GM19035 (cell line): ENCODE measurements around the gene PCNX2.
"Not testable (repeated sequence)": the region's sequence is repeated elsewhere in the genome, so short reads cannot be mapped to it uniquely, and the experiment has no call there.

Source experiments
- ATAC-seq: cut with Tn5 transposase; IDR thresholded peaks from one replicate; pipeline ENCODE4 v1.9.1; 2021; ENCODE audit not compliant: unreplicated experiment

Gene PCNX2

DNA sequence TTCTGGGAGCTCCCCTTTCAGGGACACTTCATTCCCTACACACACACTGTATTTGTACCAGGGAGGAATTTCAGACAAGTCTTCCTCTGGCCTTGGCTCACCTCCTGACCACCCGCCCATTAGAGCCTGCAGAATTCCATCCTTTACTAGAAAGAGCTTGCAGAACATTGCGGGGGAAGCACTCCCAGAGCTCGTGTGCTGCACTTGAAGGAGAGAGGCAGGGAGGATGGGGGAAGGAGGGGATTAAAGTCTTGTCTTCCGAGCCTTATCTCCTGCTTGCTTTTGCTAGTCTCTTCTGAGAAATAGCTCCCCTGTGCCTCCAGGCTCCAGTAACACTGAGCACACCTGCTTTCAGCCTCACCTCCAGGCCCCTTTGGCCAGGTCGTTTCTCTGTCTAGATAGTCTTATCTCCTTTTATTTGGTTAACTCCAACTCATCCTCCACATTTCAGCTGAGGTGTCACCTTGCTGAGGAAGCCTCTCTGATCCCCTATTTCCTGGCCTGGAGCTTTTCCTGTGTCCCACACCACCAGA lies 62.0 kb downstream of the PCNX2 start:
- ATAC-seq, result no peak

DNA sequence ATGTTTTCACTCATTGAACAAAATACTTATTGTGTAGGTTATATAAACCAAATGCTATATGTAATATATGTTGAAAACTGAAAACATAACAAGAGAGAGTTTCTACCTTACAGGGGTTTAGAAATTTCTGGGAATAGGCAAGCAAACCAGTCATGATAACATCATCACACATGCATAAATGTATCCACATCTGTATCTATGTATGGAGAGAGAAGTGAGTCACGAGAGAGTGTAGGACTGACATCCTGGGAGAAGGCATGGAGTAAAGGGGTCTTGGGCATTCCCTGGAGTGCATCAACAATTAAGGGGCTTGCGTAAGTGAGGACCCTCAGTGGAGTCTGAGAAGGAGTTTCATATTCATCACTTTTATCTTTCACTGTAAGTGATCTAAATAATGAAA lies 65.5 kb downstream of the PCNX2 start:
- no peak for ATAC-seq

DNA sequence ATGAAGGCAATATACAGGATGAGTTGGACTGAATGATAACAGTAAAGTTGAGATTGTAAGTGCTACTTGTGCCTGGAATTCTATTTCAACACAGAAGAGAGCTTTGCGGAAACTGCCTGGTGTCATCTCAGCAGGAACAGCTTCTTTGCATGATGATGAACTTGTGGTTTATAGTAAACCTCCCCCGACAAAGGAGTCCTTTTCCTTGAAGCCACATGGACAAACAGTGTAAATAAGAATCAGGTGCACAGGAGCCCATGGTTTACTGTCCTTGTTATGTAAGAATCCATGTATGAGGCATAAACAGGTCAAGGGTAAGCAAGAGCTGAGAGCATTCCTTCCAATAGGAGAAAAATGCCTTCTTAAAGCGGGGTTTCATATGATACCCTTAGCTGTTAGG lies 66.2 kb downstream of the PCNX2 start:
- ATAC-seq, result no peak

DNA sequence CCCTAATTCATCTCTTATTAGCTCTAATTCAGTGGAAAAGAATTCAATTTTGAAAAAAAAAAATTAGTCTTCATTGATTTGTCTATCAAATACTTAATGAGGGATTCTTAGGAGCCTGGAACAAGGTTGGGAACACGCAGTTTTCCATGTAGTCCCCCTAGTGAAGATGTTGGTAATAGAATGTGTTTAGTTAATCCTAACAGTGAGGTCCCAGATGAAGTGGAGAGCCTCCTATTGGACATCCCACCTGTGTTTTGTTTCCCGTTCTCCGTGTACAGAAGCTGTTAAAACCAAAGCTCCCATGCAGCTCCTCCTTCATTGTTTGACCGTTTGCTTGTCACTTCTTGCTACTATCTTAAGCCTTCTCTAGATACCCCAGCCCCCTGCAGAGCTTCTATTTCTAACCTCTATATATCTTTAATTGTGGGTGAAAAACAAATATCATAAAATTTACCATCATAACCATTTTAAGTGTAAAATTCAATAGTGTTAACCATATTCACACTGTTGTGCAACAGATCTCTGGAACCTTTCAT lies 67.5 kb downstream of the PCNX2 start:
- no peak for ATAC-seq

DNA sequence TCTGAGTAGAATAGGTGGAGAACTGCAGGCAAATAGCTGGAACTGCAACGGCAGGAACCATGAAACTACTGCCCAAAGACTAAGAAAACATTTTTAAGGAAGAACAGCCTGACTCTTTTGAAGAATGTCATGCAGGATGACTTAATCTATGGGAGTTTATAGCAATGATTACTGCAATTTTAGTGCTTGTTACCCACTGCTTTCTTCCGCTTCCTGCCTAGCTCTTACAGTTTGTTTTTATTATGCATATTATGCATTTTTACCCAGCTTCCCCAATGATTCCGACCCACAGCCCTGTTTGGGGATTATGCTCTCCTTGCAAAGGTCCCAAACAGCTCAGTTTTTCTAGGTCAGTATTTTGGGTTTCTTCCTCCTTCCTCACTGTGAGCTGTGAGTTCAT lies 71.2 kb downstream of the PCNX2 start:
- no peak for ATAC-seq

DNA sequence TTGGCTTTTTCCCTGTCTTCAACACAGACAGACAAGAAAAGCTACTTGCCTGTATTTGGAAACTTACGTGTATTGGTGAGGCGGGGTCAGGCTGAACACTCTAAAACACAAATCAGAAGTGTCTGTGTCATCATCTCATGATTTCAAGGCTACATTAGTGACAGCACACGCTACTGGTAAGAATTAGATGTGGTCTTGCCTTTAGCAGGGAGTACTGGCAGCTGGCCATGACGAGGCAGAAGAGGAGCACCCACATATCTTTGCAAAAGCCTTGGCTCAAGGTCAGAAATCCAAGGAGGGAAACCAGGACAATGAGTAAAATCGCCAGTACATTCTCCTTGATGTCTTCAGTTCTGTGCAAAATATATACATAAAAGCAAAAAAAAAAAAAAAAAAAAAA lies 77.7 kb downstream of the PCNX2 start:
- no peak for ATAC-seq

DNA sequence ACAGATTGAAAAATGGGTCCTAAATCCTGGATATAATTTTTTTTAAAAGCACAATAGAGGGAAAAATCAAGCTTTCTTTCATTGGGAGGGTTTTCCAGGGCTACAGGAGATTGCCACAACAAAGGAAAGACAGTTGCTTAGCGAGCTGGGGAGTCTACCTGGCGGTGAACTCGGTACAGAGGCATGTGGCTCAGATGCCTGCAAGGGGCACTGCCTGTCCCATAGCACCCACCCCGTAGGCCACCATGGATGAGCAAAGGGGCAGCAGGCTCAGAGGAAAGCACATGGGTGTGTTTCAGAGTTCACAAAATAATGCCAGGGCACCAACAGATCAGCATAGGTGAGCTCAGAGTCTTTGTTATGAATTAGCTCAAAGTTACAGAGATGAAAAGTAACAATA lies 79.5 kb downstream of the PCNX2 start:
- ATAC-seq, result no peak

DNA sequence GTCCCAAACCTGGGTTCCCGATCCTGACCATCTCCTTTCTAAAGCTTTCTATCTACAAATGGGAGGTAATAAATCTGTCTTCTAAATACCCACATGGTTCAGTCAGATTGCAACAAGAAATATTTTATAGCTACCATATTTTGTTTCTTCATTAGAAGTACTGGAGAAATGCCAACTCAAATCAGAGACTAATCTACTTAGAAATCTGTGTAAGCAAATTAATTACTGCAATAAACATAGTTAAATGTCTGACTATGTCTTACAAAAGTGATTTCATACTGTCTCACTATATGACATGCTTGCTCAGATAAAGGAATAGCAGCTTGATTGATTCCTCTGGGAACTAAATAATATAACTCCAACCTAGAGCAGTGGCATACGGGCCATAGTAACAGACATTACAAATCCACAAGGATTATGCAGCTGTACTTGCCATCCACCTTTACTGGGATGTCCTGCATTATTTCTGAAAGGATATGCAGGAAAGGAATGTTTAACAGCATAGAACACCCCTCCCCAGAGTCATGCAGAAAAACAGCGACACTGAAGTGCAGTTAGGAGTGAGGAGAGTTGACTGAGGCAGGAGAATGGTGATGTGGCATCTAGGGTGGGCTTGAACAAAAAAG lies 80.3 kb downstream of the PCNX2 start:
- ATAC-seq, result no peak

DNA sequence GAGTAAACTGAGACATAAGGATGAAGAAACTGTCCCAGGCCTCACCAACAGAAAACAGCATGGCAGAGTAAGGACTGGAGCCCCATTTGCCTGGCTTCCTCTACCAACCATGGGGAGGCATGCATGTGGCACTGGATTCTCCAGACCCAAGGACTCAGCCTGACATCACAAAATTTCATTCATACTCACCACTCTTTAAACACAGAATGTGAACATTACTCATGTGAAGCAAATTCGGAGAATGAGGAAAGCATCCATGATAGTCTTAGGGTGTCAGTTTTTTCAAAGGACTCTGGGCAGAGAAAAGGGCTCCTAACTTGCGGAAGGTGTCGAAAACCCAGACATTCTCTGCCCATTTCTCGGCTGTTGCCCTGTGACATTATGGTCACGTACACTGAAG lies 83.9 kb downstream of the PCNX2 start:
- no peak for ATAC-seq

DNA sequence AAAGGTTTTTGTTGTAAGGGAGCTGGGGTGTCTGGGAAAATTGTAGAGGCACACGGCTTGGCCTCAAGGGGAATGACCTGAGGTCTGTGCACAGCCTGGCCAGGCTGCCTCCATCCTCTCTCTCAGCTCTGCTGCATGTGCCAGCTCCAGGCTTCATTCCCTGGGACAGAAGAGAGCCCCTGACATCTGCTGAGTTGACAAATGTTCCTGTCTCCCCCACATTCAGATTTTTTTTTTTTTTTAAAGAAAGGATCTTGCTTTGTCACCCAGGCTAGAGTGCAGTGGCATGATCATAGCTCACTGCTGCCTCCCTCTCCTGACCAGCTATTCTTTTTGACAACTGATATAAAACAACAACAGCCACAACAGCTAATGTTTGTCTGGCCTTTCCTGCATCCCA lies 84.4 kb downstream of the PCNX2 start:
- no peak for ATAC-seq

DNA sequence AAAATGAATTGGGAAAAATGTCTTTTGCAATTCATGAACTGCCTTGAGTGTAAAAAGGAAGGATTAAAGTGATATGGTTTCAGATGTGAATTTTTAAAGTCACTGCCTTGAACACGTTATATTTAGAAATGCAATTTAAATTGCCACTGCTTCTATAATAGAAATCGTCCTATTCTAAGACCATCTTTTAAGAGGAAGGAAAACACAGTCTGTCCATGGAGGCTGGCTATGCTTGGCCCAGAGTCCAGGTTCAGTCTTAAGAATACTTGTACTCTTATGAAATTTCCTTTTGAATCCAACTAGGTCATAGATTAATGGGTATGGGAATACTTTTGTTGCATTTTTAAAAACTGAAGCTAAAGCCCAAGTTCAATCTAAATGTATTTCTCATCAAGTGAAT lies 86.0 kb downstream of the PCNX2 start:
- ATAC-seq, result no peak

DNA sequence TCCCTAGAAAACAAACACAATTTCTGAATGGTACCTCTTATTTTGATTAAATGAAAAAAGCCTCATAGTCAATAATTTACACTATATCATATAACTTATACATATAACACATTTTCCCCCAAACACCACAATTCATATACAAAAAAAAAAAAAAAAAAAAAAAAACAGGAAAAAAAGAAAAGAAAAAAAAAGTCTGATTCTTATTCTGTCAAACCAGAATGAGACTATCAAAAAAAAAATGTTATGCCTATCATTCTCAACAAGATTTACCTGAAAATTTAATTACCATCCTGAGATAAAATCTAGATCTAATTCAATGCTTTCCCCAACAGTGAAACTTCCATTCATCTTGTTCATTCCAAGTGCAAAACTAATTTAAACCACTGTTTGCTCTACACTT lies 86.8 kb downstream of the PCNX2 start:
- ATAC-seq, result no peak

DNA sequence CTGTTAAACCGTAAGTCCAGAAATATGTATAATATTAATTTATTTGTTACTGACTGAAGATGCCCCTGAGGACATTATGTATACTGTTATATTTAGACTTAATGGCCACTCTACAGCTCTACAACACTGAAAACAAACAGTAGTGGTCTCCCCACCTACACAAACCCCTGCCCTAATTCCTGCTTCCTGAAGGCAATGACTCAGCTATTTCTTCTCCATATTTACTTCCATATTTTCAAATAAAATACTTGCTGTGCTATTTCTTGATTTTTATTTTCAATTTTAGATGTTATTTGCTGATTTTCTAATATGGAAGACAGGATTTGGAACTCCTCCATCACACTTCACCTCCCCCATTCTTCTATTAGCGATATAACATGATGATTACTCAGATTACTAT lies 97.6 kb downstream of the PCNX2 start:
- ATAC-seq, result no peak

DNA sequence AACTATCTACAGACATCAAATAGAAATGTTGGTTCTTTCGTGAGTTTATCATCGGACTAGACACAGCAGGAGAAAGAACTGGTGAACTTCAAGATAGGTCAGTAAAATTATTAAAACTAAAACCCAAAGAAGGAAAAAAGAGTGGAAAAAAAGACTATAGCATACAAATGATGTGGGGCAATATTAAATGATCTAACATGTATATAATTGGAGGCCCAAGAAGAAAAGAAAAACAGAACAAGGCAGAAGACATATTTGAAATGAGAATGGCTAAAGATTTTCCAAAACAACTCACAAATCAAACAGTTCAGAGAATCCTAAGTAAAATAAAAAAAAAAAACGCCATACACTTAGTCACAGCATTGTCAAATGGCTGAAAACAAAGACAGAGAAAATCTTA lies 101.8 kb downstream of the PCNX2 start:
- no peak for ATAC-seq

DNA sequence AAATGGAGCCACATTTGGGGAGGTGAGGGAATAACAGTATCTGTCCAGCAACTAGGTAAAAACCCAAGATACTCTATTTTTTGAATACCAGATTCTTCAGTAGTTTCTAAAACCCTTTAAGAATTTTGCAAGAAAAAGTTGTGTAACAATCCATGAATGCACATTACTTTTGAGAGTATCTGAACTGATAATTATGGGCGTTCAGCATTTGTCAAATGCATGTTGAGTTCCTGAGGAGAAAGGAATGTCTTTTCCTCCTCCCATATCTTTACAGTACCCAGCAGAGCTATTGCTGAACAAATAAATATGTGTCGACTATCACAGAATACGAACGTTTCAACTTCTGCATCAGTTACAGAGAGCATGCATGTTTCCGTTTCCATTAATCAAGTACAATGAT lies 104.5 kb downstream of the PCNX2 start:
- ATAC-seq, result no peak

DNA sequence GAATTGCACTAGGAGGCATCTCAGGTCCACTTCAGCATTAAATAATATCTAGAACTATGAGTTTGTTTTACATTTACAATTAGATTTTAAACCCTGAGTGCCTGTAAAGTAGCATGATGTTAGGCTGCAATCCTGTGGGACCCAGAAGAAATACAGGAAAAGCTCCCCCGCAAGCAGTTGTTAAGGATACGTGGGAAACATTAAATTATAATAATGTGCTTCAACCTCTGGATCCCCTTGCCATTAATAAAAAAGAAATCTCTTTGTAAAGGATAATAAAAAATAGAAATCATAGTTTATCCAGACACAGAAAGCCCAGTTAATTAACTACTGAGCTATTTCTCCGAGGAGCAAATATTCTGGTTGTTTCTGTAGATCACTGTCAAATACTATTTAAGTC lies 106.0 kb downstream of the PCNX2 start:
- ATAC-seq, result no peak

DNA sequence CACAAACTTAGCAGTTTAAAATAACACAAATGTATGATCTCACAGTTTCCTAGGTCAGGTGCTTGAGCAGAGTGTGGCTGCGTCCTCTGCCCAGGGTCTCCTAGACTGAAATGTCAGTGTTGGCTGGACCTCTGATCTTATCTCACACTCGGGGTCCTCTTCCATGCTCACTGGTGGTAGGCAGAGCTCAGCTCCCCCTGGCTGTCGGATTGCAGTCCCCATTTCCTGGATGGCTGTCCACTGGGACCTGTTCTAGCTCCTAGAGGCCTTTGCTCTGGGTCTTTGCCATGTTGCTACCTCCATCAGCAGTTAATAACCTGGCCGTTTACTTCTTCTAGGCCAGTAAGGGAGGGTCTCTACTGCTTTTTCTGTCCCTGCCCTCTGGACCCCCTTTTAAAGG lies 107.5 kb downstream of the PCNX2 start:
- no peak for ATAC-seq

DNA sequence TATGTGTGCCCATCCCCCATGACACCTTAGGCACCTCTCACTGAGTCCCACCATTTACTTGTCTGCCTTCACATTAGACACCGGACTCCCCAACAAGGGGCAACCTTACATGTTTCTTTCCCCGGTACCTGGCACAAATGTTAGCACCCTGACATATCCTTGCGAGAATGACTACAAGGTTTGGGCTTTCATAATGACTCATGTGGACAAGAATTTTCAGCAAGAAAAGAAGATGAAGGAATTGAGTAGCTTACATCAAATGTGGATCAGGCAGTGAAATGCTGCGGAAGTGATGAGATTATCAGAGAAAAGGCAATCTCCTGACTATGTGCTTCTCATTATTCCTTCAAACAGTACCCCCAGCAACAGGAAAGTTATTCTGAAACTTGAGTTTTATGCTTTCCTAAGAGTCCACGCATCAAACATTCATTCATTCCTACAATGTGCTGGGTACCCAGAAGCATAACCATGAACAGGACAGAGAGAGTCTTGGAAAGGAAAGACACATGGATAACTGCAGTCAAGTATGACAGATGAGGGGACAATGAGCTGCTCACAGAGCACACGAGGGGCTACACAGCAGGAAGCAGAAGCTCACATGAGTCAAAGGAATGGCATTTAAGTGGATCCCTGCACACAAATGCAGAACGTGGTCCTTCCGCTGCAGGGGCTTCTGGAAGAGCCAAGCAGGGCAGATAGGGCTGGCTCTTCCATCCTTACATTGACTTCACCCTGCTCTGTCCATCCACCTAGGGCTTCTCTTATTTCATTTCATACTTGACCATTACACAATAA lies 112.1 kb downstream of the PCNX2 start:
- no peak for ATAC-seq

DNA sequence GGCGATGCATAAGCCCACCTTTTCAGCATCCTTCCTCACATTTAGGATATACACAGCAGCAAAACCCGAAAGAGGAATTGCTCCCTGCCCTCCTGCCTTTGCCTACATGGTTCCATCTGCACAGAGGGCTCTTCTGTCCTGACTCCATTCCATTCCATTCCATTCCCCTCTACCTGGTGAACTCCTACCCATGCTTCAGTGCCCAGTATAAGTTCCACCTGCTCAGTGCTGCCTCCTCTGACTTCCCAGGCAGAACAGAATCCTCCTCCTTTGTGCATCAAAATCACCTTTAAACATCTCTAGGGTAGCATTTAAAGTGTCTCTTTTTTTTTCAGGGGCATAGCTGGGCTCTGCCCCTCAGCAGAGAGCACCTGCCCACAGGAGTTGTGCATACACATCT lies 112.9 kb downstream of the PCNX2 start:
- no peak for ATAC-seq

DNA sequence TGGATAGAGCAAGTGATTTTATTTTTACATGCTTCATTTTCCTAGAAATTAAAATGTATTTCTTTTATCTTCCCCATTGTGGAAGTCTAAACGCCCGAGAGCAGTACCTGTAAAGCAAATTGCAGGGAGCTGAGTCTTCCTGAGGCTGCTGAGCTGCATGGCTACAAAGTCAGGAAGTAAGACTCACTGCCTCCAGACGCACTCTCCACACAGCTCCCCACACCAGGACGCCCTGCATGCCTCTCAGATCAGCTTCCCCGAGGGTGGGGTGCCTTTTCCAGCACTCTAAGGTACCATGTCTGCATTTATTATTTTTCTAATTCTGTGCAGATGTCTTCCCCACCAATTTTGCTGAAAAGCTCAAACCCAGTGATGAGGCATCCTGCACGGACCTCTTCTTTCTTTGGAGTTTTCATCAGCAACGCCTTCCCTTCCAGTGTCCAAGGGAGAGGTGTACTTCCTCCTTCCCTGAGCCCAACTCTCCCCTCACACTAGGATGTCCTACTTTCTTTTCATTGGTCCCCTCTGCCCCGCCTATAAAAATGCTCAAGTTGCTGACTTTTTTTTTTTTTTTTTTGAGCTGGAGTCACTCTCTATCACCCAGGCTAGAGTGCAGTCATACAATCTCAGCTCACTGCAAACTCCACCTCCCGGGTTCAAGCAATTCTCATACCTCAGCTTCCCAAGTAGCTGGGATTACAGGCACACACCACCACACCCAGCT lies 114.7 kb downstream of the PCNX2 start:
- no peak for ATAC-seq

DNA sequence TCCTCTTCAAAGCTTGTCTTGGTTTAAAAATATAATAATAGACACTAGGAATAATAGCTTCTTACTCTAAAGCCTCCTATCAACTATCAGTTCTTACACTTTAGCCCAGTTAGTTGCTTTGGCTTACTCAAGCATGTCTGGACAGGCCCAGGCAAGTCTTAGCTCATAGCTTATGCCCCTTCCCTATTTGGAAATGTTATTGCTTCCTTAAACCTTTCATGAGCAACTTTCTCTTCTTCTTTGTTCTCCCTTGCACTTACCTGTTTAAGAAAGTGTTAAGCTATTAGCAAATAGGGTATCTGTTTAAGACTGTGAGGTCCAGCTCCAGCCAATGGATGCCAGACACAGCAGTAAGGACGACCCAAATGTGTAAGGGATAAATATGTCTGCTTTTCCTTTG lies 115.9 kb downstream of the PCNX2 start:
- not testable (repeated sequence) for ATAC-seq

DNA sequence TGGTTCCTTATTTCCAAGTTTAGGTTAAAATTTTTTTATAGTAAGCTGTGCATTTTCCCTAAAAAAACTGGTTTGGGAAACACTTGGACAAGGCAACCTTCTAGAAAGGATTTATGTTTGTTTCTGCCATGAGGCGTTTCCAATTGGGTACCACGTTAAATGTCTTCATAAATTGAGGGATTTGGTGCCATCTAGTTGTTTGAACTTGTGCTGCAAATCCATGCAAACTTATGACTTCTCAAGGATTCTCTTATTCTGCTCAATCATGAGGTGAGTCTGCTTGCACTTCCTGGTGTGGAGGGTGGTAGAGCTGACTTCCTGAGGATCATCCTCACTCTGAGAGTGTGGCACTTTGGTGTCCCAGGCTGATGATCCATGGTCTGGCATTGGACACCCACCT lies 123.3 kb downstream of the PCNX2 start:
- no peak for ATAC-seq
